AG10803 (cell line): ENCODE measurements around the gene MADD.
A peak's percentile ranks its signal among the peaks of the same experiment; 100 is the strongest.

Experiments used
- DNase-seq: peaks from one replicate; pipeline ENCODE4 v3.0.0; 2010; ENCODE audit warnings: low read depth
- H3K4me3 ChIP-seq: 2 replicates; pipeline ENCODE4 v1.5.1; 2011; ENCODE audit warnings: mild to moderate bottlenecking, low read length, control low read depth
- TF ChIP-seq, protein P1 (sequence below): conservative IDR thresholded peaks from 2 replicates; pipeline ENCODE4 v1.5.1; 2011; ENCODE audit warnings: mild to moderate bottlenecking, low read length, control low read depth, inconsistent platforms

The MADD gene

DNA sequence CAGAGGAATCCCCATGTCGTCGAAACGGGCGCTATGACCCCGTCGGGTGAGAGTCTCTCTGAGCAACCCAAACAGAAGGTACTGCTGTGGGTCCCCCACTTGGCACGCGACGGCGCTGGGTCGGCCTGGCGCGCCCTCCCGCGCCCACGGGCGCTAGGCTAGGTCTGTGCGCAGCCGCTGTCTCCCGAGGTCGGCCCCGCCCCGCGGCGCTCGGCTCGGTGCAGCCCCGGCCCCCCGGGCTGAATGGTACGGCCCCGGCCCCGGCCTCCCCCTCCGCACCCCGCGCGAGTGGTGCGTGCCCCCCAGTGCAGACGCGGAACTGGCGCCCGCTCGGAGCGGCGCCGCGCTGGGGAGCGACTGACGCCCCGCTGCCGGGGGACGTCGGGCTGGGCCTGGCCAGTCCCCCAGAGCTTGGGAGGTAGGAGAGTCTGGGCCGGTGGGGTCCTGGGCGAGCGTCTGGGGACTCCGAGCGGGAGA is at the start of gene MADD:
Gene MADD (plus strand): TSS at position 305 of the 477 bp plus-strand sequence.
- TF ChIP-seq, protein P1, sequence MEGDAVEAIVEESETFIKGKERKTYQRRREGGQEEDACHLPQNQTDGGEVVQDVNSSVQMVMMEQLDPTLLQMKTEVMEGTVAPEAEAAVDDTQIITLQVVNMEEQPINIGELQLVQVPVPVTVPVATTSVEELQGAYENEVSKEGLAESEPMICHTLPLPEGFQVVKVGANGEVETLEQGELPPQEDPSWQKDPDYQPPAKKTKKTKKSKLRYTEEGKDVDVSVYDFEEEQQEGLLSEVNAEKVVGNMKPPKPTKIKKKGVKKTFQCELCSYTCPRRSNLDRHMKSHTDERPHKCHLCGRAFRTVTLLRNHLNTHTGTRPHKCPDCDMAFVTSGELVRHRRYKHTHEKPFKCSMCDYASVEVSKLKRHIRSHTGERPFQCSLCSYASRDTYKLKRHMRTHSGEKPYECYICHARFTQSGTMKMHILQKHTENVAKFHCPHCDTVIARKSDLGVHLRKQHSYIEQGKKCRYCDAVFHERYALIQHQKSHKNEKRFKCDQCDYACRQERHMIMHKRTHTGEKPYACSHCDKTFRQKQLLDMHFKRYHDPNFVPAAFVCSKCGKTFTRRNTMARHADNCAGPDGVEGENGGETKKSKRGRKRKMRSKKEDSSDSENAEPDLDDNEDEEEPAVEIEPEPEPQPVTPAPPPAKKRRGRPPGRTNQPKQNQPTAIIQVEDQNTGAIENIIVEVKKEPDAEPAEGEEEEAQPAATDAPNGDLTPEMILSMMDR: no peak
- DNase-seq: peak; percentile 78
- peak within 1 kb of the TSS; percentile 83 for H3K4me3 ChIP-seq

DNA sequence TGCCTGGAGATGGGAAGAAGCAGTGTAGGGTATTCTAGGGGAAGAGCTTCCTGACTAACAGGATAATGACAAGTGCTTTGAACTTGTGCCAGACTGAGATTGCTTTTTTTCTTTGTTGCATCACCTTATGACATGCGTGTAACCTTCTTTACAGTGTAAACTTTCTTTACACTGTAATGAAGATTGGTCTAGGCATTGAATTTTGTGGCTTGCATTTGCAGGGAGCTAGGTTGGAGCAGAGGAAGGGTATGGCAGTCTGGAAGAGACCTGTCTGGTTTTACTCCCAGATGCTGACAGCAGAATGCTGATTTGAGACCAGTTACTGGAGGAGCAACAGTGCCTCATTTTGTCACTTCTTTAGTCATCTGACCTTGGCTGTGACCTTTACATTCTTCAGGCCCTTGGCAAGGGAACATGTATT is 49.5 kb upstream of the MADD start:
- TF ChIP-seq, protein P1: no peak
- H3K4me3 ChIP-seq: no peak overlapping the region
- DNase-seq: peak; percentile 64

DNA sequence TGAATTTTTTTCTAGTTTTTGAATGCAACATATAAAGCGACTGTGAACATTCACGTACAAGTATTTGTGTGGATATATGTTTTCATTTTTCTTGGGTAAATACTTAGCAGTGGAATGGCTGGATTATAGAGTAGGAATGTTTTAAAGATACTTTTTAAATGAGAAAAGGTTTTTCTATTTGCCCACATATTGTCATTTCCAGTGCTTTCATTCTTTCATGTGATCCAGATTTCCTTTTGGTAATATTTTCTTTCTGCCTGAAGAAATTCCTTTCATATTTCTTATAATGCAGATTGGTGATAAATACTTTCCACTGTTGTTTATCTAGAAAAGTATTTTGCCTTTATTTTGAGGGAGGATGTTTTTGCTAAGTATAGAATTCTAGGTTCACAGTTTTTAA is 47.2 kb upstream of the MADD start:
- peak; percentile 32 for DNase-seq
- no peak overlapping the region for H3K4me3 ChIP-seq
- TF ChIP-seq, protein P1: no peak

DNA sequence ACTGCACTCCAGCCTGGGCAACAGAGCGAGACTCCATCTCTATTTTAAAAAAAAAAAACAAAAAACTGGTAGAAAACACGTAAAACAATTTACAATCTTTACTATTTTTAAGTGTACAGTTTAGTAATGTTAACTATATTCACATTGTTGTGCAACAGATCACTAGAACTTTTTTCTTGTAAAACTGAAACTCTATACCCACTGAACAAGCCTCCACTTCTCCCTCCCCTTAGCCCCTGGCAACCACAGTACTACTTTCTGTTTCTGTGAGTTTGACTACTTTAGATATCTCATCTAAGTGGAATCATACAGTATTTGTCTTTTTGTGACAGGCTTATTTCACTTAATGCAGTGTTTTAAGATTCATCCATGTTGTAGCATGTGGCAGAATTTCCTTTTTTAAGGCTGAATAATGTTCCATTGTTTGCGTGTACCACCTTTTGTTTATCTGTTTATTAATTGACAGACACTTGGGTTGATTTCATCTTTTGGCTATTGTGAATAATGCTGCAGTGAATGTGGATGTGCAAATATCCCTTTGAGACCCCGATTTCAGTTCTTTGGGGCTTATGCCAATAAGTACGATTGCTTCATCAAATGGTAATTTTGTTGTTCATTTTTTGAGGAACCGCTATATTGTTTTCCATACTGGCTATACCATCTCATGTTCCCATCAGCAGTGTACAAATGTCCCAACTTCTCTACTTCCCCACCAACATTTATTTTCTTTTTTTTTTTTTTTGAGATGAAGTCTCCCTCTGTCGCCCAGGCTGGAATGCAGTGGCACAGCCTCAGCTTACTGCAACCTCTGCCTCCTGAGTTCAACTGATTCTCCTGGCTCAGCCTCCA is 44.2 kb upstream of the MADD start:
- no peak for DNase-seq
- TF ChIP-seq, protein P1: no peak

DNA sequence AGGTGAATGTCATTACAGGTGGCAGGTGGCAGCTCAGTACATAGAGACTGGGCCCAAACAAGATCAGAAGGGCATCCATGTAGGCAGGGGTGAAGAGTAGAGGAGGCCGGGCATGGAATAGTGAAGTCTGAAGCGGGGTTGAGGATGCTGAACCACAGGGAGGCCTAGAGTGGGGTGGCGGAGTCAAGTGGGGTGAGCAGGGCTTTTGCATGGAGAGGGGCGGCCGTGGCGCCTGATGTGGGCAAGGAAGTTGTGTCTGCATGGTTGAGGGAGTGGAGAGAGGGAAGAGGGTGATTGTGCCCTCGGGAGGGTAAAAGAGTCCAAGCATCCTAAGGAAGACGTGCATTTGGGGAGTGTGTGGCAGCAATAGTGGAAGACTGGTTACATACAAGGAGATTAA is 40.8 kb upstream of the MADD start:
- no peak overlapping the region for H3K4me3 ChIP-seq
- TF ChIP-seq, protein P1: no peak
- no peak for DNase-seq

More for the DNA sequence above, 44.2 kb upstream of the MADD start:
- no peak overlapping the region for H3K4me3 ChIP-seq

DNA sequence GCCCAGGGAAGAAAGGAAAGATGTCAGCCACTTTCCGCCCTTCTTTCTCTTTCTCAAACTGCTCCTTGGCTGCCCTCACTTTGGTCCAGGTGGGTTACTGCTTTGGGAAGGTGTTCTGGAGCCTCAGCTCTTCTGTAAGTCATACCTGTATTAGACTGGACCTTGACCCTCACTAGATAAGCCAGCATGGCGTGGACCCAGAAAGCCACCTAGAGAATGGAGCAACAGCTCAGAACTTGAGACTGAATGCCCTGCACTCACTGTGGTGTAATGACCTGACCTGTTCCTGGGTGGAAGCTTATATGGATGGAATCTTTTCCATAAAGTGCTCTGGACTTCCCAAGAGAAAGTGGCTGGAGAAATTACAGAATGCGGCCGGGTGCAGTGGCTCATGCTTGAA is 36.9 kb upstream of the MADD start:
- no peak for DNase-seq
- no peak overlapping the region for H3K4me3 ChIP-seq
- TF ChIP-seq, protein P1: no peak
